Kidney (tissue), 14 donors: ENCODE measurements around the gene FHAD1. TPM values are rescaled to one million over a fixed set of nuclear protein-coding genes. Genes with fewer than 3 reads are reported as not detected.
A peak's percentile ranks its signal among the peaks of the same experiment; 100 is the strongest.

Experiments
- DNase-seq, 5 donors: peaks; one replicate each; pipeline ENCODE4 v3.0.0-alpha.2; 2013 to 2020
- FAIRE-seq: peaks from 2 replicates; lab custom pipeline; 2012; peaks lifted over from hg19 to GRCh38; lab: Jason Lieb, UNC
- H3K27ac ChIP-seq, 2 donors: one replicate each; pipeline ENCODE4 v1.7.0; 2013; ENCODE audit warnings: low read depth in 2 of 2, low read length in 2 of 2, inconsistent platforms in 1 of 2
- H3K27me3 ChIP-seq: one replicate; pipeline ENCODE4 v1.7.1; 2013; ENCODE audit warnings: low read length, inconsistent platforms; ENCODE audit not compliant: control insufficient read depth, insufficient read depth
- H3K36me3 ChIP-seq, 3 donors: one replicate each; pipeline versions ENCODE4 v1.7.0 to v1.7.1; 2013; ENCODE audit warnings: low read length in 3 of 3, control low read depth in 1 of 3, inconsistent platforms in 1 of 3; ENCODE audit not compliant: insufficient read depth in 3 of 3, control insufficient read depth in 2 of 3
- H3K4me1 ChIP-seq, 3 donors: one replicate each; pipeline versions ENCODE4 v1.7.0 to v1.7.1; 2013; ENCODE audit warnings: low read length in 3 of 3, inconsistent platforms in 1 of 3, low read depth in 1 of 3; ENCODE audit not compliant: control insufficient read depth in 2 of 3, insufficient read depth in 2 of 3
- H3K4me3 ChIP-seq, 3 donors: one replicate each; pipeline versions ENCODE4 v1.7.0 to v1.8.1; 2013; ENCODE audit warnings: low read length in 3 of 3, control low read depth in 1 of 3, inconsistent platforms in 1 of 3
- H3K9ac ChIP-seq, 3 donors: one replicate each; pipeline versions ENCODE4 v1.7.0 to v1.7.1; 2013; ENCODE audit warnings: low read length in 3 of 3, control low read depth in 1 of 3, inconsistent platforms in 1 of 3
- H3K9me3 ChIP-seq, 3 donors: one replicate each; pipeline versions ENCODE4 v1.7.0 to v1.7.1; 2013; ENCODE audit warnings: low read length in 3 of 3, control low read depth in 1 of 3, inconsistent platforms in 1 of 3; ENCODE audit not compliant: control insufficient read depth in 2 of 3, insufficient read depth in 1 of 3
- intact Hi-C: fragments of 100-400 bp; cut with DNase I; formaldehyde crosslinking; loops from one replicate; pipeline ENCODE4 v1.11.1; 2022
- polyA plus RNA-seq: library from polyadenylated mRNA; stranded (reverse); fragments of 350-450 nt; fragmentation: Illumina TruSeq; extraction: RNeasy Lipid Tissue Mini Kit (QIAGEN cat#74804); gene quantifications from one replicate; pipeline ENCODE4 v1.2.3, GENCODE V29; 2014; ENCODE audit warnings: low read depth, low replicate concordance; ENCODE audit not compliant: insufficient read depth
- total RNA-seq: library from RNA; stranded (reverse); fragmentation: NEBNext Ultra II Directional; extraction: Animal tissue kit (Norgen Biotek cat#: 25700); gene quantifications from one replicate; pipeline ENCODE4 v1.2.1, GENCODE V29; 2021
- TF ChIP-seq, protein P1 (sequence below): IDR thresholded peaks from 3 replicates; pipeline ENCODE4 v1.5.1; 2012; ENCODE audit warnings: mild to moderate bottlenecking, moderate library complexity, borderline replicate concordance; ENCODE audit not compliant: insufficient read depth; ENCODE audit errors: extremely low read depth
- donor health status: control.
- donor health status: control.
- donor health status: control.
- donor health status: control.
- donor health status: control.
- donor health status: DM: yes; HTN: yes; CAD: no.
- donor health status: Normal renal cell carcinoma (clear cell type).

Gene FHAD1
- total and polyA plus RNA-seq, 2 donors from 2014 or later: 0.84 to 4.2 TPM

DNA sequence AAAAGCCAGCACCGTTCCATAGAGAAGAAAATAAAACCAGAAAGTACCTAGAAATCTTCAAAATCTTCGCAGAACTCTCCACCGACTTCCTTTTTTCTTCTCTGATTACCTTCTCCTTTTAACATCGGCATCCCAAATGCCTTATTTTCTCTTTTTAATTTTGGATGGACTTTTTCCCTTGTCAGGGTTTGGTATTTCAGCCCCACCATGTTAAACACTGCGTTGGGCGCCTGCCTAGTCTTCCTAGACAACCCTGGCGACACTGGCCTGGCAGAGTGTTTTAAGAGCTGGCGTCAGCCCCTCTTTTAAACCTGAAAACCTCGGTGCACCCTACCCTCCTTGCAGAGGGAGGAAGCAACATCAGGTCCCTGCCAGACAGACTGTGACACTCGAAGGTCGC lies 96.7 kb downstream of the FHAD1 start:
- Histone ChIP-seq H3K36me3 (no peaks in the 10 kb centered on the region), H3K9ac (no peak overlapping the region), H3K27me3 (no peaks in the 10 kb centered on the region), H3K9me3 (no peaks in the 10 kb centered on the region), H3K4me1 (no peaks in the 10 kb centered on the region), H3K27ac (peak overlapping the region in 1 of 2 donors; percentile 15), H3K4me3 (no peak overlapping the region)
- FAIRE-seq: no peak
- TF ChIP-seq, protein P1, sequence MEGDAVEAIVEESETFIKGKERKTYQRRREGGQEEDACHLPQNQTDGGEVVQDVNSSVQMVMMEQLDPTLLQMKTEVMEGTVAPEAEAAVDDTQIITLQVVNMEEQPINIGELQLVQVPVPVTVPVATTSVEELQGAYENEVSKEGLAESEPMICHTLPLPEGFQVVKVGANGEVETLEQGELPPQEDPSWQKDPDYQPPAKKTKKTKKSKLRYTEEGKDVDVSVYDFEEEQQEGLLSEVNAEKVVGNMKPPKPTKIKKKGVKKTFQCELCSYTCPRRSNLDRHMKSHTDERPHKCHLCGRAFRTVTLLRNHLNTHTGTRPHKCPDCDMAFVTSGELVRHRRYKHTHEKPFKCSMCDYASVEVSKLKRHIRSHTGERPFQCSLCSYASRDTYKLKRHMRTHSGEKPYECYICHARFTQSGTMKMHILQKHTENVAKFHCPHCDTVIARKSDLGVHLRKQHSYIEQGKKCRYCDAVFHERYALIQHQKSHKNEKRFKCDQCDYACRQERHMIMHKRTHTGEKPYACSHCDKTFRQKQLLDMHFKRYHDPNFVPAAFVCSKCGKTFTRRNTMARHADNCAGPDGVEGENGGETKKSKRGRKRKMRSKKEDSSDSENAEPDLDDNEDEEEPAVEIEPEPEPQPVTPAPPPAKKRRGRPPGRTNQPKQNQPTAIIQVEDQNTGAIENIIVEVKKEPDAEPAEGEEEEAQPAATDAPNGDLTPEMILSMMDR: no peak
- intact Hi-C loops: no loop called here
- DNase-seq: peak in 4 of 5 donors; percentile 76 to 94 (median 84)

DNA sequence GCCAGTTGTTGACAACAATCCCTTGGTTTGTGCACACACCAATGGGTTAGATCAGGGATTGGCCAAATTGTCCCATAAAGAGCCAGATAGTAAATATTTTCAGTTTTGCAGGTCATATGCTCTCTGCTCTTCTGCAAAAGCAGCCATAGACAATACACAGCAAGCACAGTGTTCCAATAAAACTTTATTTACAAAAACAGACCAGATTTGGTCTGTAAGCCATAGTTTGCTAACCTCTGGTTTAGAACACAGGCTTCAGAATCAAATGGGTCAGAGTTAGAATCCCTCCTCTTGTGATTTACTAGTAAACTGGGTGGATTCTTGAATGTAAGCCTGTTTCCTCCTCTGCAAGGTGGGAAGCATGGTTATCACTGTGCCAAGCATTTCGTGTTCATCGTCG lies 97.4 kb downstream of the FHAD1 start:
- Histone ChIP-seq H3K27me3 (no peaks in the 10 kb centered on the region), H3K27ac (no peak overlapping the region)
- no peak for FAIRE-seq

DNA sequence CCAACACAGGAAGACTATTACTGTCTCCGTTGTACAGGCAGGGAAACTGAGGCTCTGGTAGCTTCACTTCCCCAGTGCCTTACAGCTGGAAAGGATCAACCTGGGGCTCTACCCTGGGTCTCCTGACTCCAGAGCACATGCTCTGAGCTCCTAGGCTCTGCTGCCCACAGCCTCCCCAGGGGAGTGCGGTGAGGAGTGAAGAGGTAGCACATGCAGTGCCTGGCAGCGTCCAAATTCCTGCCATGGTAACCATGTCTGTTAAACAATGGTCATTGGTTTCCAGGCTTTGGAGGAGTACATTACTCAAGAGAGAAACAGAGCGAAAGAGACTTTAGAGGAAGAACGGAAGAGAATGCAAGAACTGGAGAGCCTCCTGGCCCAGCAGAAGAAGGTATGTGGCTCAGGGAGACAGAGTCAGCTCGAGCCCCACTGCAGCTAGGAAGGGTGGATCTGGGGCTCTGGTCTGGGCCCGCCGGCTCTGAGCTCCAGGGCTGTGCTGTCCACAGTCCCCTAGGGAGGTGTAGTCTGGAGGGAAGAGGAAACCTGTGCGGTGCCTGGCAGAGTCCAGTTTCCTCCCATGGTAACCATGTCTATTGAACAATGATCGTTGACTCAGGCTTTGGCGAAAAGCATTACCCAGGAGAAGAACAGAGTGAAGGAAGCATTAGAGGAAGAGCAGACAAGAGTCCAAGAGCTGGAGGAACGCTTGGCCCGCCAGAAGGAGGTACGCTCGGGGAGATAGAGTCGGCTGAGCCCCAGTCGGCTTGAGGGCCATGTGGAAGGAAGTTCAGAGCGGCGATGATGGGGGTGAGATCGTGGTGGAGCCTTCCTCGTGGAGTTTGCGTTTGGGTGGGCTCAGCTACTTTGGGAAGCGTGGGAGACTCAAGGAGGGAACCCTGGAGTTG lies 98.0 kb downstream of the FHAD1 start:
- Histone ChIP-seq H3K9me3 (no peaks in the 10 kb centered on the region), H3K27me3 (no peaks in the 10 kb centered on the region), H3K27ac (no peak overlapping the region), H3K36me3 (no peaks in the 10 kb centered on the region), H3K4me1 (no peaks in the 10 kb centered on the region), H3K9ac (no peak overlapping the region), H3K4me3 (no peak overlapping the region)
- intact Hi-C loops: no loop called here
- DNase-seq (peak in 1 of 5 donors; percentile 43), FAIRE-seq (no peak)
- TF ChIP-seq, protein P1: no peak

More for the DNA sequence above, 97.4 kb downstream of the FHAD1 start:
- Histone ChIP-seq H3K4me3 (no peak overlapping the region), H3K9me3 (no peaks in the 10 kb centered on the region), H3K9ac (no peak overlapping the region), H3K36me3 (no peaks in the 10 kb centered on the region), H3K4me1 (no peaks in the 10 kb centered on the region)
- DNase-seq: no peak
- intact Hi-C loops: no loop called here
- TF ChIP-seq, protein P1: no peak
